HepG2 (cell line): ENCODE results near the gene ALG14. TPM values are rescaled to one million over a fixed set of nuclear protein-coding genes. Genes with fewer than 3 reads are reported as not detected.

ENCODE experiments used
- HOXA9 ChIP-seq: sonication (generic); formaldehyde crosslinking; IDR thresholded peaks from 2 replicates; pipeline ENCODE4 v1.8.1; 2022; ENCODE audit warnings: missing genetic modification reagents, mild to moderate bottlenecking, moderate library complexity, borderline replicate concordance
- KMT2A ChIP-seq: sonication (generic); formaldehyde crosslinking; IDR thresholded peaks from 2 replicates; pipeline ENCODE4 v1.4.0; 2020; ENCODE audit warnings: missing genetic modification reagents
- MEF2D ChIP-seq: sonication (generic); formaldehyde crosslinking; IDR thresholded peaks from 2 replicates; pipeline ENCODE4 v1.5.1; 2020; ENCODE audit warnings: mild to moderate bottlenecking, missing genetic modification reagents
- PAWR ChIP-seq: sonication (generic); formaldehyde crosslinking; IDR thresholded peaks from 2 replicates; pipeline ENCODE4 v1.4.0; 2020; ENCODE audit warnings: missing genetic modification reagents, mild to moderate bottlenecking, borderline replicate concordance
- SAP130 ChIP-seq: IDR thresholded peaks from 2 replicates; pipeline ENCODE4 v1.6.1; 2016; ENCODE audit warnings: low read depth
- SCMH1 ChIP-seq: sonication (generic); formaldehyde crosslinking; IDR thresholded peaks from 2 replicates; pipeline ENCODE4 v1.9.0; 2021; ENCODE audit warnings: missing genetic modification reagents, mild to moderate bottlenecking, borderline replicate concordance
- SYNCRIP ChIP-seq: fragments of 200-400 bp; formaldehyde crosslinking; IDR thresholded peaks from 2 replicates; pipeline ENCODE4 v1.6.1; 2018; ENCODE audit warnings: mild to moderate bottlenecking, low read depth, low read length; ENCODE audit not compliant: insufficient read depth
- ZNF430 ChIP-seq: sonication (generic); formaldehyde crosslinking; IDR thresholded peaks from 2 replicates; pipeline ENCODE4 v1.9.0; 2021; ENCODE audit warnings: mild to moderate bottlenecking, missing genetic modification reagents
- ZSCAN20 ChIP-seq: sonication (generic); formaldehyde crosslinking; IDR thresholded peaks from 2 replicates; pipeline ENCODE4 v1.4.0; 2020; ENCODE audit warnings: missing genetic modification reagents, mild to moderate bottlenecking, borderline replicate concordance
- ZSCAN30 ChIP-seq: sonication (generic); formaldehyde crosslinking; IDR thresholded peaks from 2 replicates; pipeline ENCODE4 v1.5.0; 2020; ENCODE audit warnings: mild to moderate bottlenecking, missing genetic modification reagents
- polyA plus RNA-seq, 8 experiments: library from polyadenylated mRNA; depleted of rRNA in 3 of 8; stranded (reverse) in 7 of 8; unstranded in 1 of 8; fragments of >200 nt; fragmentation: Illumina TruSeq in 4 of 8; extraction: Trizol in 4 of 8; gene quantifications; 2 replicates each; pipeline versions ENCODE4 v1.2.1 to v1.2.3, GENCODE V29; 2011 to 2016; ENCODE audit warnings: low read depth in 4 of 8, missing spikeins in 1 of 8, mixed read lengths in 1 of 8; ENCODE audit not compliant: insufficient read depth in 1 of 8
- total RNA-seq, 5 experiments: library from RNA; depleted of rRNA; stranded (reverse); fragments of >200 nt; fragmentation: Illumina TruSeq; extraction: Trizol; gene quantifications; 2 replicates each; pipeline ENCODE4 v1.2.3, GENCODE V29; 2016; ENCODE audit warnings: low read depth in 1 of 5
- TF ChIP-seq, protein P1 (sequence below): sonication (generic); formaldehyde crosslinking; conservative IDR thresholded peaks from 2 replicates; pipeline ENCODE4 v1.4.0; 2020; ENCODE audit warnings: missing genetic modification reagents
- TF ChIP-seq, protein P2 (sequence below): sonication (generic); formaldehyde crosslinking; IDR thresholded peaks from 2 replicates; pipeline ENCODE4 v1.4.0; 2020; ENCODE audit warnings: missing genetic modification reagents, mild to moderate bottlenecking, borderline replicate concordance
- TF ChIP-seq, protein P3 (sequence below): sonication (generic); formaldehyde crosslinking; IDR thresholded peaks from 2 replicates; pipeline ENCODE4 v1.4.0; 2020; ENCODE audit warnings: missing genetic modification reagents
- TF ChIP-seq, protein P4 (sequence below): sonication (generic); formaldehyde crosslinking; IDR thresholded peaks from 2 replicates; pipeline ENCODE4 v1.4.0; 2020; ENCODE audit warnings: missing genetic modification reagents
- TF ChIP-seq, protein P5 (sequence below): sonication (generic); formaldehyde crosslinking; IDR thresholded peaks from 2 replicates; pipeline ENCODE4 v1.4.0; 2020; ENCODE audit warnings: mild to moderate bottlenecking, missing genetic modification reagents

The ALG14 gene
- total and polyA plus RNA-seq, 2 of the 13 experiments (the other 11 are each of a cell fraction or from before 2014, with no cell fraction given) = 4.5 to 12.7 TPM

DNA sequence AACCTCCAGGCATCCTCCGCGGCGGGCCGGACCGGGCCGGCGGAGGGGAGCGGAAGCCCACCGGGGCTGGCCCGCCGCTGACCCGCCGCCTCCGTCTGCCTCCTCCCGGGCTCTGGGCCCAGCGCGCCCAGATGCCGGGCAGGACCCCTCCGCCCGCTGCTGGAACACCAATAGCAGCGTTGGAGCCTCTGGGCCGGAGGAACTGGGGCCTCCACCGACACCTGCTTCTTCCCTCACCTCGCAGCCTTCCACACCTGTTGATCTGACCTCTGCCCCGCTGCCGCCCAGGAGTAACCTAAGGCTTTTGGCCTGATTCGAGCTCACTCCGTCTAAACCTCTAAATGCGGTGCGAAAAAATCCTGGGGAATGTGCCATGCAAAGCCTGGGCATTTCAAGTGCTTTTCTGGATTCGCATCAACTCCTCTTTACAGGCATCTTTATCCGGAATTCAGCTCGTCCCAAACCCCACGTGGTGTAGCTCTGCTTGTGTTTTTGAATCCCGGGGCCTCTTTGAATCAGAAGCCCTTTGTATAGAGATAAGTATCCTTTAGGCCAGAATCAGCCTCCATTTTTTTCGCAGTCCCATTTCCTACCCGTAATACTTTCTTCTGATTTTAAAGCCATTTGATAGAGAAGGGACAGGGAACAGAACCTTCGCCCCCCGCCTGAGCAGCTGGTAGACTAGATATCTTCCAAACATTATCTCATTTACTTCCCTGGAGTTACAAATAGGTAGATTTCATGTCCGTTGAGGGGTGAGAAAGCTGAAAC is 145.2 kb downstream of the ALG14 start (continued):
- TF ChIP-seq SYNCRIP (no peak), ZSCAN20 (peak; percentile 78; the same call in 1 of the 2 replicates), HOXA9 (CRISPR knock-in tag) (no peak), ZNF430 (CRISPR knock-in tag) (0 out of 2 replicates have a peak, but pooled peaks have one; percentile 23), SAP130 (peak; percentile 15; the same call in 1 of the 2 replicates), MEF2D (CRISPR knock-in tag) (no peak), PAWR (CRISPR knock-in tag) (no peak), ZSCAN30 (CRISPR knock-in tag) (peak; percentile 60; the same call in 1 of the 2 replicates), KMT2A (CRISPR knock-in tag) (0 out of 2 replicates have a peak, but pooled peaks have one; percentile 5), SCMH1 (no peak)
- TF ChIP-seq, protein P1, sequence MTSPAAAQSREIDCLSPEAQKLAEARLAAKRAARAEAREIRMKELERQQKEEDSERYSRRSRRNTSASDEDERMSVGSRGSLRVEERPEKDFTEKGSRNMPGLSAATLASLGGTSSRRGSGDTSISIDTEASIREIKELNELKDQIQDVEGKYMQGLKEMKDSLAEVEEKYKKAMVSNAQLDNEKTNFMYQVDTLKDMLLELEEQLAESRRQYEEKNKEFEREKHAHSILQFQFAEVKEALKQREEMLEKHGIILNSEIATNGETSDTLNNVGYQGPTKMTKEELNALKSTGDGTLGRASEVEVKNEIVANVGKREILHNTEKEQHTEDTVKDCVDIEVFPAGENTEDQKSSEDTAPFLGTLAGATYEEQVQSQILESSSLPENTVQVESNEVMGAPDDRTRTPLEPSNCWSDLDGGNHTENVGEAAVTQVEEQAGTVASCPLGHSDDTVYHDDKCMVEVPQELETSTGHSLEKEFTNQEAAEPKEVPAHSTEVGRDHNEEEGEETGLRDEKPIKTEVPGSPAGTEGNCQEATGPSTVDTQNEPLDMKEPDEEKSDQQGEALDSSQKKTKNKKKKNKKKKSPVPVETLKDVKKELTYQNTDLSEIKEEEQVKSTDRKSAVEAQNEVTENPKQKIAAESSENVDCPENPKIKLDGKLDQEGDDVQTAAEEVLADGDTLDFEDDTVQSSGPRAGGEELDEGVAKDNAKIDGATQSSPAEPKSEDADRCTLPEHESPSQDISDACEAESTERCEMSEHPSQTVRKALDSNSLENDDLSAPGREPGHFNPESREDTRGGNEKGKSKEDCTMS (CRISPR knock-in tag) = no peak
- TF ChIP-seq, protein P2, sequence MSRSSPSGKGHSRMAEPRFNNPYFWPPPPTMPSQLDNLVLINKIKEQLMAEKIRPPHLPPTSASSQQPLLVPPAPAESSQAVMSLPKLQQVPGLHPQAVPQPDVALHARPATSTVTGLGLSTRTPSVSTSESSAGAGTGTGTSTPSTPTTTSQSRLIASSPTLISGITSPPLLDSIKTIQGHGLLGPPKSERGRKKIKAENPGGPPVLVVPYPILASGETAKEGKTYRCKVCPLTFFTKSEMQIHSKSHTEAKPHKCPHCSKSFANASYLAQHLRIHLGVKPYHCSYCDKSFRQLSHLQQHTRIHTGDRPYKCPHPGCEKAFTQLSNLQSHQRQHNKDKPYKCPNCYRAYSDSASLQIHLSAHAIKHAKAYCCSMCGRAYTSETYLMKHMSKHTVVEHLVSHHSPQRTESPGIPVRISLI (CRISPR knock-in tag) = no peak
- TF ChIP-seq, protein P3, sequence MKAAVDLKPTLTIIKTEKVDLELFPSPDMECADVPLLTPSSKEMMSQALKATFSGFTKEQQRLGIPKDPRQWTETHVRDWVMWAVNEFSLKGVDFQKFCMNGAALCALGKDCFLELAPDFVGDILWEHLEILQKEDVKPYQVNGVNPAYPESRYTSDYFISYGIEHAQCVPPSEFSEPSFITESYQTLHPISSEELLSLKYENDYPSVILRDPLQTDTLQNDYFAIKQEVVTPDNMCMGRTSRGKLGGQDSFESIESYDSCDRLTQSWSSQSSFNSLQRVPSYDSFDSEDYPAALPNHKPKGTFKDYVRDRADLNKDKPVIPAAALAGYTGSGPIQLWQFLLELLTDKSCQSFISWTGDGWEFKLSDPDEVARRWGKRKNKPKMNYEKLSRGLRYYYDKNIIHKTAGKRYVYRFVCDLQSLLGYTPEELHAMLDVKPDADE = 0 out of 2 replicates have a peak, but pooled peaks have one; percentile 26
- TF ChIP-seq, protein P4, sequence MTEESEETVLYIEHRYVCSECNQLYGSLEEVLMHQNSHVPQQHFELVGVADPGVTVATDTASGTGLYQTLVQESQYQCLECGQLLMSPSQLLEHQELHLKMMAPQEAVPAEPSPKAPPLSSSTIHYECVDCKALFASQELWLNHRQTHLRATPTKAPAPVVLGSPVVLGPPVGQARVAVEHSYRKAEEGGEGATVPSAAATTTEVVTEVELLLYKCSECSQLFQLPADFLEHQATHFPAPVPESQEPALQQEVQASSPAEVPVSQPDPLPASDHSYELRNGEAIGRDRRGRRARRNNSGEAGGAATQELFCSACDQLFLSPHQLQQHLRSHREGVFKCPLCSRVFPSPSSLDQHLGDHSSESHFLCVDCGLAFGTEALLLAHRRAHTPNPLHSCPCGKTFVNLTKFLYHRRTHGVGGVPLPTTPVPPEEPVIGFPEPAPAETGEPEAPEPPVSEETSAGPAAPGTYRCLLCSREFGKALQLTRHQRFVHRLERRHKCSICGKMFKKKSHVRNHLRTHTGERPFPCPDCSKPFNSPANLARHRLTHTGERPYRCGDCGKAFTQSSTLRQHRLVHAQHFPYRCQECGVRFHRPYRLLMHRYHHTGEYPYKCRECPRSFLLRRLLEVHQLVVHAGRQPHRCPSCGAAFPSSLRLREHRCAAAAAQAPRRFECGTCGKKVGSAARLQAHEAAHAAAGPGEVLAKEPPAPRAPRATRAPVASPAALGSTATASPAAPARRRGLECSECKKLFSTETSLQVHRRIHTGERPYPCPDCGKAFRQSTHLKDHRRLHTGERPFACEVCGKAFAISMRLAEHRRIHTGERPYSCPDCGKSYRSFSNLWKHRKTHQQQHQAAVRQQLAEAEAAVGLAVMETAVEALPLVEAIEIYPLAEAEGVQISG (CRISPR knock-in tag) = peak; percentile 54; the same call in 1 of the 2 replicates
- TF ChIP-seq, protein P5, sequence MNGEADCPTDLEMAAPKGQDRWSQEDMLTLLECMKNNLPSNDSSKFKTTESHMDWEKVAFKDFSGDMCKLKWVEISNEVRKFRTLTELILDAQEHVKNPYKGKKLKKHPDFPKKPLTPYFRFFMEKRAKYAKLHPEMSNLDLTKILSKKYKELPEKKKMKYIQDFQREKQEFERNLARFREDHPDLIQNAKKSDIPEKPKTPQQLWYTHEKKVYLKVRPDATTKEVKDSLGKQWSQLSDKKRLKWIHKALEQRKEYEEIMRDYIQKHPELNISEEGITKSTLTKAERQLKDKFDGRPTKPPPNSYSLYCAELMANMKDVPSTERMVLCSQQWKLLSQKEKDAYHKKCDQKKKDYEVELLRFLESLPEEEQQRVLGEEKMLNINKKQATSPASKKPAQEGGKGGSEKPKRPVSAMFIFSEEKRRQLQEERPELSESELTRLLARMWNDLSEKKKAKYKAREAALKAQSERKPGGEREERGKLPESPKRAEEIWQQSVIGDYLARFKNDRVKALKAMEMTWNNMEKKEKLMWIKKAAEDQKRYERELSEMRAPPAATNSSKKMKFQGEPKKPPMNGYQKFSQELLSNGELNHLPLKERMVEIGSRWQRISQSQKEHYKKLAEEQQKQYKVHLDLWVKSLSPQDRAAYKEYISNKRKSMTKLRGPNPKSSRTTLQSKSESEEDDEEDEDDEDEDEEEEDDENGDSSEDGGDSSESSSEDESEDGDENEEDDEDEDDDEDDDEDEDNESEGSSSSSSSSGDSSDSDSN (CRISPR knock-in tag) = 0 out of 2 replicates have a peak, but pooled peaks have one; percentile 13
